GM18519 (cell line): ENCODE data around the gene KRT14.
"Not testable (repeated sequence)": the region's sequence is repeated elsewhere in the genome, so short reads cannot be mapped to it uniquely, and the experiment has no call there.

Experiments
- ATAC-seq: cut with Tn5 transposase; IDR thresholded peaks from one replicate; pipeline ENCODE4 v1.9.1; 2021; ENCODE audit warnings: mild to moderate bottlenecking, moderate library complexity; ENCODE audit not compliant: unreplicated experiment, low FRiP score

KRT14 gene

GRCh38 chr17:41548844-41549595 is 37.7 kb downstream of the KRT14 start:
- no peak for ATAC-seq

GRCh38 chr17:41547921-41548843 is 38.5 kb downstream of the KRT14 start:
- ATAC-seq, result no peak

- no peak for ATAC-seq
Observed at GRCh38 chr17:41547378-41547841, 39.3 kb downstream of the KRT14 start.

GRCh38 chr17:41546819-41547218 is 39.9 kb downstream of the KRT14 start:
- ATAC-seq, result no peak

- no peak for ATAC-seq
Observed at GRCh38 chr17:41545829-41546410, 40.8 kb downstream of the KRT14 start.

- ATAC-seq, result no peak
Observed at GRCh38 chr17:41544935-41545334, 41.8 kb downstream of the KRT14 start.

GRCh38 chr17:41544491-41544892 is 42.2 kb downstream of the KRT14 start:
- no peak for ATAC-seq

- not testable (repeated sequence) for ATAC-seq
Observed at GRCh38 chr17:41542786-41543185, 43.9 kb downstream of the KRT14 start.

GRCh38 chr17:41542357-41542756 is 44.3 kb downstream of the KRT14 start:
- ATAC-seq, result no peak

- ATAC-seq, result no peak
Observed at GRCh38 chr17:41540921-41541625, 45.6 kb downstream of the KRT14 start.

GRCh38 chr17:41539979-41540701 is 46.6 kb downstream of the KRT14 start:
- ATAC-seq, result no peak

- ATAC-seq, result no peak
Observed at GRCh38 chr17:41539071-41539492, 47.6 kb downstream of the KRT14 start.

GRCh38 chr17:41538565-41538991 is 48.1 kb downstream of the KRT14 start:
- ATAC-seq, result no peak

GRCh38 chr17:41537990-41538389 is 48.7 kb downstream of the KRT14 start:
- no peak for ATAC-seq

GRCh38 chr17:41537614-41537954 is 49.1 kb downstream of the KRT14 start:
- ATAC-seq, result no peak

- no peak for ATAC-seq
Observed at GRCh38 chr17:41536741-41537613, 49.7 kb downstream of the KRT14 start.

GRCh38 chr17:41535764-41536481 is 50.8 kb downstream of the KRT14 start:
- no peak for ATAC-seq

GRCh38 chr17:41534899-41535546 is 51.7 kb downstream of the KRT14 start:
- ATAC-seq, result no peak
